ENCODE results near the gene CDH18.

The CDH18 gene

DNA sequence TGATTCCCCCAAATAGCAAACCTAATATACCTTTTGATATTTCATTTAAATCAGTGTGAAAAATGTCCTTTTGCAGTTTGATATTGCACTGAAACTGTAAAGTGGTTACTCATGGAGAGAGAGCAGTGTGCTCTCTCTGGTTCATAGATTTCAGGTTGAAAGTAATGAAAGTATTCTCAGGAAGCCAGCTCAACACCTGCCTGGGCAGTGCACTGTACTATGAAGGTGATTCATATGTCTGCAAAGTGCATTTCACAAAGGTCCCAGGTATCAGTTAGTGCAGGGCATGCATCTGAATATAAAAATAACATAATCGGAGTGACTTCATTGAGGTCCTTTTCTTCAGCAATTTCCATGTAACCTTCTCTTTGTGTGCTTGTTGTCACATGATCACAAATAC lies 274.3 kb downstream of the CDH18 start:
- H2AFZ ChIP-seq (ENCODE audit: low read depth, low read length, severe bottlenecking), result peak overlapping the region; percentile 88

DNA sequence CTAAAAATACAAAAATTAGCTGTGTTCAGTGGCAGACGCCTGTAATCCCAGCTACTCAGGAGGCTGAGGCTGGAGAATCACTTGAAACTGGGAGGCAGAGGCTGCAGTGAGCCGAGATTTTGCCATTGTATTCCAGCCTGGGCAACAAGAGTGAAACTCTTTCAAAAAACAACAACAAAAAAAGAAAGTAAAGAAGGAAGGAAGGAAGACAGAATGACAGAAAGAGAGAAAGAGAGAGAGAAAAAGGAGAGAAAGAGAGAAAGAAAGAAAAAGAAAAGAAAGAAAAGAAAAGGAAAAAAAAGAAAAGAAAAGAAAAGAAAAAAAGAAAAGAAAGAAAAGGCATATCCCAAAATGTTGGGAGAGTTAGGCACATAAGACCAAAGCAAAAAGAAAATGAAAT lies 278.6 kb downstream of the CDH18 start:
- Histone ChIP-seq H3K4me3 (ENCODE audit: insufficient read depth, low read length, poor library complexity, severe bottlenecking) (no peak overlapping the region), H3K9me2 (replicated peaks; ENCODE audit: insufficient read depth, low read length) (no peaks in the 10 kb centered on the region), H4K20me1 (ENCODE audit: low read depth, low read length) (no peaks in the 10 kb centered on the region), H3K27me3 (ENCODE audit: low read length) (no peaks in the 10 kb centered on the region), H3K27ac (ENCODE audit: low read depth, low read length) (no peak overlapping the region), H3K79me2 (ENCODE audit: insufficient read depth, low read length) (no peaks in the 10 kb centered on the region), H3K9me3 (ENCODE audit: insufficient read depth, low read length) (peaks cover 4% of the 10 kb centered on the region; the same call in 1 of the 2 replicates), H3F3A (ENCODE audit: insufficient read depth) (no peaks in the 10 kb centered on the region), H2AFZ (ENCODE audit: low read depth, low read length, severe bottlenecking) (peak overlapping the region; percentile 54), H3K4me2 (ENCODE audit: low read depth, low read length, poor library complexity, severe bottlenecking) (no peak overlapping the region), H3K9ac (ENCODE audit: low read length) (no peak overlapping the region), H3K36me3 (ENCODE audit: low read length) (no peaks in the 10 kb centered on the region)
- TF ChIP-seq, protein P1, sequence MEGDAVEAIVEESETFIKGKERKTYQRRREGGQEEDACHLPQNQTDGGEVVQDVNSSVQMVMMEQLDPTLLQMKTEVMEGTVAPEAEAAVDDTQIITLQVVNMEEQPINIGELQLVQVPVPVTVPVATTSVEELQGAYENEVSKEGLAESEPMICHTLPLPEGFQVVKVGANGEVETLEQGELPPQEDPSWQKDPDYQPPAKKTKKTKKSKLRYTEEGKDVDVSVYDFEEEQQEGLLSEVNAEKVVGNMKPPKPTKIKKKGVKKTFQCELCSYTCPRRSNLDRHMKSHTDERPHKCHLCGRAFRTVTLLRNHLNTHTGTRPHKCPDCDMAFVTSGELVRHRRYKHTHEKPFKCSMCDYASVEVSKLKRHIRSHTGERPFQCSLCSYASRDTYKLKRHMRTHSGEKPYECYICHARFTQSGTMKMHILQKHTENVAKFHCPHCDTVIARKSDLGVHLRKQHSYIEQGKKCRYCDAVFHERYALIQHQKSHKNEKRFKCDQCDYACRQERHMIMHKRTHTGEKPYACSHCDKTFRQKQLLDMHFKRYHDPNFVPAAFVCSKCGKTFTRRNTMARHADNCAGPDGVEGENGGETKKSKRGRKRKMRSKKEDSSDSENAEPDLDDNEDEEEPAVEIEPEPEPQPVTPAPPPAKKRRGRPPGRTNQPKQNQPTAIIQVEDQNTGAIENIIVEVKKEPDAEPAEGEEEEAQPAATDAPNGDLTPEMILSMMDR (IDR thresholded peaks at IDR 0.05; ENCODE audit: insufficient read depth, low read length, poor library complexity, severe bottlenecking), result no peak
- TF ChIP-seq EZH2phosphoT487 (conservative IDR thresholded peaks at IDR 0.05; ENCODE audit: low read length), result no peak

More for the DNA sequence above, 274.3 kb downstream of the CDH18 start:
- no peak overlapping the region for H3K4me3 ChIP-seq (ENCODE audit: insufficient read depth, low read length, poor library complexity, severe bottlenecking)
- H3K27ac ChIP-seq (ENCODE audit: low read depth, low read length), result no peak overlapping the region
- no peak overlapping the region for H3K9ac ChIP-seq (ENCODE audit: low read length)
- H4K20me1 ChIP-seq (ENCODE audit: low read depth, low read length), result no peaks in the 10 kb centered on the region
- H3K9me2 ChIP-seq (replicated peaks; ENCODE audit: insufficient read depth, low read length), result no peaks in the 10 kb centered on the region
- H3K79me2 ChIP-seq (ENCODE audit: insufficient read depth, low read length), result no peaks in the 10 kb centered on the region
- no peaks in the 10 kb centered on the region for H3K9me3 ChIP-seq (ENCODE audit: insufficient read depth, low read length)
- H3K36me3 ChIP-seq (ENCODE audit: low read length), result no peaks in the 10 kb centered on the region
- TF ChIP-seq, protein P1 (IDR thresholded peaks at IDR 0.05; ENCODE audit: insufficient read depth, low read length, poor library complexity, severe bottlenecking), result no peak
- no peak for TF ChIP-seq EZH2phosphoT487 (conservative IDR thresholded peaks at IDR 0.05; ENCODE audit: low read length)
- peak overlapping the region; percentile 21 for H3K4me2 ChIP-seq (ENCODE audit: low read depth, low read length, poor library complexity, severe bottlenecking)
- no peaks in the 10 kb centered on the region for H3F3A ChIP-seq (ENCODE audit: insufficient read depth)
- H3K27me3 ChIP-seq (ENCODE audit: low read length), result no peaks in the 10 kb centered on the region

DNA sequence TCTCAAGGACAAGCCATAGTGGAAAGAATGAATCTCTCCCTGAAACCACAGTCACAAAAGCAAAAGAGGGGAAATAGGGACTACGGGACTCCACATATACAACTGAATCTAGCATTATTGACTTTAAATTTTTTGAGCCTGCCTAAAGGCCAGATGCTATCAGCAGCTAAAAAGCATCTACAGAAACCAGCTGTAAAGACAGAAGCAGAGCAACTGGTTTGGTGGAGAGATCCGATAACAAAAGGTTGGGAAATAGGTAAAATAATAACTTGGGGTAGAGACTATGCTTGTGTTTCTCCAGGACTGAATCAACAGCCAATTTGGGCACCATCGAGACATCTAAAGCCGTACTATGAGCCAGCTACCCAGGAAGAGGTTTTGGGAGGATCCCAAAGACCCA lies 281.2 kb downstream of the CDH18 start:
- H3K79me2 ChIP-seq (ENCODE audit: insufficient read depth, low read length), result no peaks in the 10 kb centered on the region
- no peak for TF ChIP-seq EZH2phosphoT487 (conservative IDR thresholded peaks at IDR 0.05; ENCODE audit: low read length)
- TF ChIP-seq, protein P1 (IDR thresholded peaks at IDR 0.05; ENCODE audit: insufficient read depth, low read length, poor library complexity, severe bottlenecking), result no peak
- peaks cover 4% of the 10 kb centered on the region; the same call in 1 of the 2 replicates for H3K9me3 ChIP-seq (ENCODE audit: insufficient read depth, low read length)
- H2AFZ ChIP-seq (ENCODE audit: low read depth, low read length, severe bottlenecking), result no peak overlapping the region
- no peaks in the 10 kb centered on the region for H3K9me2 ChIP-seq (replicated peaks; ENCODE audit: insufficient read depth, low read length)
- no peak overlapping the region for H3K4me2 ChIP-seq (ENCODE audit: low read depth, low read length, poor library complexity, severe bottlenecking)
- no peaks in the 10 kb centered on the region for H3K27me3 ChIP-seq (ENCODE audit: low read length)
- H3K27ac ChIP-seq (ENCODE audit: low read depth, low read length), result no peak overlapping the region
- H3K36me3 ChIP-seq (ENCODE audit: low read length), result no peaks in the 10 kb centered on the region
- H3K4me3 ChIP-seq (ENCODE audit: insufficient read depth, low read length, poor library complexity, severe bottlenecking), result no peak overlapping the region
- H3K9ac ChIP-seq (ENCODE audit: low read length), result no peak overlapping the region
- H4K20me1 ChIP-seq (ENCODE audit: low read depth, low read length), result no peaks in the 10 kb centered on the region
- H3F3A ChIP-seq (ENCODE audit: insufficient read depth), result no peaks in the 10 kb centered on the region

Data from SU-DHL-6 (cell line).